8988T (cell line): Measurements from ENCODE around the gene EDDM13.
"Not testable (repeated sequence)": the region's sequence is repeated elsewhere in the genome, so short reads cannot be mapped to it uniquely, and the experiment has no call there.

Experiments
- DNase-seq: peaks from one replicate; pipeline ENCODE4 v3.0.0; 2011

The EDDM13 gene

DNA sequence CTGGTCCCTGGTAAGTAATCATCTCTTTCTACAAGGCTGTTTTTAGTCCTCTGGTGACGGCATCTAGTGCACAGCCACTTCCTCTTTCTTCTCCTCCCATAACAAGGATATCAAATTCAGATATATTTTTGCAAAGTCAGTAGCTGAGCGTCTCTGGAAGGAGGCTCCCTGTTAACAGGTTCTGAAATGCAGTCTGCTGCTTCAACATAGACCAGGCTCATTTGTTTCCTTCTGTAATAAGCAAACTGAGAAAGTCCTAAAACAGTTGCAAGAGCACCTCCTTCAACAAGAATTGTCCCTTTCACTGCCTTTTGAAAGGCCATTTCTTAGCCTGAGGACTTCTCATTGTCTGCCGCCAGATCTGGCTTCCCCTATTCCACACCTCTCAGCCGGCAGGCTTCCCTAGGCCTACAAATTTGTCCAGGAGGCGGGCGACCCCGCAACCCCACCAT is 49.5 kb downstream of the EDDM13 start:
- DNase-seq: no peak

DNA sequence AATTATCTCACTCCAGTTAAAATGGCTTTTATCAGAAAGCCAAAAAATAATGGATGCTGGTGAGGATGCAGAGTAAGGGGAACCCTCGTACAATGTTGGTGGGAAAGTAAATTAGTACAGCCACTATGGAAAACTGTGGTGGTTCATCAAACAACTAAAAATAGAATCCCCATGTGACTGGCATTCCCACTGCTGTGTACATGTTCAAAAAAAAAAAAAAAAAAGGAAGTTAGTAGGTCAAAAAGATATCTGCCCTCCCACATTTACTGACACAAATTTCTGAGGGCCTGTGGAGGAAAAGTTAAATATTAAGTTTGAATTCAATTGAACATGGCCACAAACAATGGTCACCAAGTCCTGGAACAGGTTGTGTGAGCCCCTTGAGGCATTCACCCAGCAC is 51.9 kb downstream of the EDDM13 start:
- no peak for DNase-seq

DNA sequence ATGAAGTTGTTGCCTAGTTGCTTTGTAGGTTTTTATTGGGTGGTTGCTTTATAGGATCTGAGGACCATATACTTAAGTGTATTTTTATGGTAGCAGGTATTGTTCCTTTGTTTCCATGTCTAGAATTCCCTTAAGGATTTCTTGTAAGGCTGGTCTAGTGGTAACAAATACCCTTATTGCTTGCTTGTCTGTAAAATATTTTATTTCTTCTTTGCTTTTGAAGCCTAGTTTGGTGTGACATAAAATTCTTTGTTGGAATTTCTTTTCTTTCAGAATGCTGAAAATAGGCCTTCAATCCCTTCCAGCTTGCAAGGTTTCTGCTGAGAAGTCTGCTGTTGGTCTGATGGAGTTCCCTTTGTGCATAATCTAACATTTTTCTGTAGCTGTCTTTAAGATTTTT is 60.1 kb downstream of the EDDM13 start:
- no peak for DNase-seq

DNA sequence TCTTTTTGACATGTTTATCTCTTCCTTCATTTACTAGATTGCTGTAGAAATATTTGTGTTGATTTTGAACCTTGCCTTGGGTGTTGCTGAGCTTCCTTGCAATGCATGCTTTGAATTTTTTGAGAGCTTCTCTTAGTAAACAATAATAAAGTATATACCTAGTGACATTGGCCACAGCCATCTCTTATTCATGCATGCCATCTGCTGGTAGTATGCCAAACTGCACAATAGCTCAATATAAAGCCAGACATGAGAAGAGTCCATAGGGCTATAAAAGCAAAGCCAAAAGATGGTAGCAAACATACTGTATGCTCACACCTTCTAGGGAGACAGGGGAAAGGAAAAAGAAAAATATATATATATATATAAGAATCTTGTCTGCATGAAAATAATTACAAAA is 61.0 kb downstream of the EDDM13 start:
- DNase-seq: no peak

DNA sequence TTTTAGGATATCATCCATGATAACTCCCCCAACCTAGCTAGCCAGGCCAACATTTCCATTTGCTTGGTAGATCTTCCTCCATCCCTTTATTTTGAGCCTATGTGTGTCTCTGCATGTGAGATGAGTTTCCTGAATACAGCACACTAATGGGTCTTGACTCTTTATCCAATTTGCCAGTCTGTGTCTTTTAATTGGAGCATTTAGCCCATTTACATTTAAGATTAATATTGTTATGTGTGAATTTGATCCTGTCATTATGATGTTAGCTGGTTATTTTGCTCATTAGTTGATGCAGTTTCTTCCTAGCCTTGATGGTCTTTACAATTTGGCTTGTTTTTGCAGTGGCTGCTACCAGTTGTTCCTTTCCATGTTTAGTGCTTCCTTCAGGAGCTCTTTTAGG is 62.8 kb downstream of the EDDM13 start:
- DNase-seq: not testable (repeated sequence)

DNA sequence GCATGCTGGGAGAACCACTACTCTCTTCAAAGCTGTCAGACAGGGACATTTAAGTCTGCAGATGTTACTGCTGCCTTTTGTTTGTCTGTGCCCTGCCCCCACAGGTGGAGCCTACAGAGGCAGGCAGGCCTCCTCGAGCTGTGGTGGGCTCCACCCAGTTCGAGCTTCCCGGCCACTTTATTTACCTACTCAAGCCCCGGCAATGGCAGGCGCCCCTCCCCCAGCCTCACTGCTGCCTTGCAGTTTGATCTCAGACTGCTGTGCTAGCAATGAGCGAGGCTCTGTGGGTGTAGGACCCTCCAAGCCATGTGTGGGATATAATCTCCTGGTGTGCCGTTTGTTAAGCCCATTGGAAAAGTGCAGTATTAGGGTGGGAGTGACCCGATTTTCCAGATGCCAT is 64.5 kb downstream of the EDDM13 start:
- not testable (repeated sequence) for DNase-seq

DNA sequence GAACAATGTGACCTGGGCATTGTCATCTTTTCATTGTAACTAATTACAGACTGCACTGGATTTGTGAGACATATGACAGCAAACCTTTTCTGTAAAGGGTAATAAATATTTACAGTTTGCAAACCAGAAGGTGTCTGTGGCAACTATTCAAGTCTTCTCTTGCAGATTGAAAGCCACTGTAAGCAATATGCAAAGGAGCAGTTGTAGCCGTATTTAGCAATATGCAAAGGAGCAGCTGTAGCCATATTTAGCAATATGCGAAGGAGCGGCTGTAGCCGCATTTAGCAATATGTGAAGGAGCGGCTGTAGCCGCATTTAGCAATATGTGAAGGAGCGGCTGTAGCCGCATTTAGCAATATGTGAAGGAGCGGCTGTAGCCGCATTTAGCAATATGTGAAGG is 66.5 kb downstream of the EDDM13 start:
- not testable (repeated sequence) for DNase-seq

DNA sequence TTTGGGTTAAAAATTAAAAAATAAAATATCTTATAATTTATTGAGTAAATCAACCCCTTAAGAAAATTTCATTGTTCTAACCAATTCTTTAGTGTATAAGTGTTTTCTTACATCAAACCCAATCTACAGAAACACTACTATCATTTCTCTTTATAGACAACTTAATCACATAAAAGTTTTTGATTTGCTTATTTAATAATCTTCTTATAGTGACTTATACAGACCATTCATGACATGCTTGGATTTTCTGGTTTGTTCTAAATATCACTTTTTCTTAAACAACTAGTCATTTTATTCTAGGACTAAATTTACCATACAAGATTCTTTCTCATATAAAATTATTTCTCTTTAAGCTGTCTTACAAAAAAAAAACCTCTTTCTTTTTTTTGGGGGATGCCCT is 69.4 kb downstream of the EDDM13 start:
- no peak for DNase-seq

DNA sequence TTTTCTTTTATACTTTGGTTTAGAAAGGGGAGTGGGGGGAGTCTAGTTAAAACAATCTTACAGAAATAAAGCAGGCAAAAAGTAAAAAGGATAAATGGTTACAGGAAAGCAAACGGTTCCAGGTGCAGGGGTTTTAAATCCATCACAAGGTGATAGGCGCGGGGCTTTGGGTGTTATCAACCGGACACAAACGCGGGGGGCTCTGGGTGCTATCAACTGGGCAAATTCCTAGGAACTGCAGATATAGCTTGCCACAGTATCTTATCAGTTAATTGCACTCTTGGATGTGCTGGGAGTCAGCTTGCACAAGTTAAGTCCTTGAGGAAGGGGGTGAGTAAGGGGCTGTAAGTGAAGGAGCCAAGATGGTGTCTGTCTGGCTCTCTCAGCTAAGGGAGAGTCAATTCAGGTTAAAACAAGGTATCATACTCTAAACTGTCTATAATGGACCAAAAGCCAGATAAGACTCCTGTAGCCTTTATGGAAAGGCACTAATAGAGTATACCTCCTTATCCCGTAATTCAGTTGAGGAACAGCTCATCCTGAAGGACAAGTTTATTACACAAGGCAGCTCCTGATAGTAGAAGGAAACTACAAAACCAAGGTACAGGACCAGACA is 74.7 kb downstream of the EDDM13 start:
- no peak for DNase-seq

DNA sequence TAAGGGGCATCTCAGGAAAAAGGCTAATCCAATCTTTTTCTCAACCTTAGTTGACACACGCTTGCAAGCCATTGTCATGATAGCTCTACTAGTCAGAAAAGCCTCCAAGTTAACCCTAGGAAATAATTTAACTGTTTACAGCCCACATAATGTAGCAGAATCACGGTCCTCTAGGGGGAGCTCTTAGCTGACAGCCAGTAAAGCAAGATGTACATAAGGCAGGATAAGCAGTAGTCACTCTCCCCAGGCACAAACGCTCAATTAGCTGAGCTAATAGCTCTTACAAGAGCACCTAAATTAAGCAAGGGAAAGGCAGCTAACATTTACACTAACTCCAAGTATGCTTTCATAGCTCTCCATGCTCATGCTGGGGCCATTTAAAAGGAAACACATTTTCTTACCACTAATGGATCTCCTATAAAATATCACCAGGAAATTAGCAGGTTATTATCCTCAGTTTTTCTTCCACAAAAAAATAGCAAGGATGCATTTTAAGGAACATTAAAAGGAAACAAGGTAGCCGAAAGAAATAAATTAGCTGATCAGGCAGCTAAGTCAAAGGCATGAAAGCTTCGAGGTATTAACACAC is 75.8 kb downstream of the EDDM13 start:
- no peak for DNase-seq

DNA sequence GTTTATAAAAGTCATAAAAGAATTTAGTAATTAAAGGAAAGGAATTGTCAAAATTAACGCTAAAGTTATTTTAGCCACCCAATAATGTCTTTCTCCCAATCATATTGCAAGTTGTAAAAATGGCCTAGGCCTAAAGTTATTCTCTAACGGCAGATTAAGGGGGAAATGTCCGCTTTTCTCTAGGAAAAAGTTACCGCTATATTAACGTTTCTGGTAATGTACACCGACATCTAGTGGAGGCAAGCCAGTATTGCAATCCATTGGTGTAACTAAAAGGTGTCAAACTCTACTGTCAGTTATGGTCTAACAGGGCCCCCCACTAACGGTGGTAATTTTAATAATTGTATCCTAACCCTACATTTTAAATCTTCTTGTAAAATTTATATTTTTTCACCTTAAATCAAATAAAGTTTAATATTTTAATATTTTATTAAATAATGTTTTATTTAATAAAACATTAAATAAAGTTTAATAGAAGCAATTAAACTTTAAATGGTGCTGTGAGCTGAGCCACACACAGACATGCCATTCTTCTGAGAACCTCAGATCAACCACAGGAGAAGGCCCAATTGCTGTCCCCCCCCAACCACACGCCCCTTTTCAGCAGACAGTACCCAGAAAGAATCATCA is 78.0 kb downstream of the EDDM13 start:
- DNase-seq: no peak

DNA sequence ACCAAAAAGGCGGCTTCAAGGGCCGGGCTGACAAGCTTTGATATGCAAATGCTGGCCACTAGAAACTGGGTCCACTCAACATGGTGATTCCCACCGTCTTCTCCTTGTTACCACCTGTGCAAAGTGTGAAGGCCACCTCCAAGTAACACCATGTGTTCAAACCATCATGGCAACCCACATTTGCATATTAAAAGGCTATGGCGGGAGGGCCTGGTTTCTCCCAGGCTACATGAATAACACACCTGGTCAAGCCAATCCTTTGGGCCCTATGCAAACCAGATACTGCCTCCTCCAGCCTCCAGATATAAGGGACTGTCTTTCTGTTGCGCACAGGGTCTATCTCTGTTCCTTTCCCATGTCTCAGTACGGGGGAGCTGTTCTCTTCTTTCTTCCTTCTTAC is 78.7 kb downstream of the EDDM13 start:
- no peak for DNase-seq

DNA sequence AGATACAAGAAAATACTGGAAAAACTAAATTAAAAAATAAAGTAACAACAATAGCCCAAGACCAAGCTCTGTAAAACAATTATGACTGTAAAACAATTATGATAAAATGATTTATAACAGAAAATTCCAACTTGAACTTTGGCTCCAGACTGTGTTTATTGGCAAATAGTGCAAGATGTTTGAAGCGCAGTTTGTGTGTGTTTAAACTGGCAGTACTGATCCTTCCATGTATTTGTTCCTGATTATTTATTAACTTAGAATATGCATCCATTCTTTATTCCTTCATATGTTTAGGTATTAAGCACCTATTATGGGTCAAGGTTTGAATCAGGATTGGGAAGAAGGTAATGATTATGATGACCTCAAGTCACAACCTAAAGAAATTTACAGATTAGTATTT is 83.0 kb downstream of the EDDM13 start:
- no peak for DNase-seq

DNA sequence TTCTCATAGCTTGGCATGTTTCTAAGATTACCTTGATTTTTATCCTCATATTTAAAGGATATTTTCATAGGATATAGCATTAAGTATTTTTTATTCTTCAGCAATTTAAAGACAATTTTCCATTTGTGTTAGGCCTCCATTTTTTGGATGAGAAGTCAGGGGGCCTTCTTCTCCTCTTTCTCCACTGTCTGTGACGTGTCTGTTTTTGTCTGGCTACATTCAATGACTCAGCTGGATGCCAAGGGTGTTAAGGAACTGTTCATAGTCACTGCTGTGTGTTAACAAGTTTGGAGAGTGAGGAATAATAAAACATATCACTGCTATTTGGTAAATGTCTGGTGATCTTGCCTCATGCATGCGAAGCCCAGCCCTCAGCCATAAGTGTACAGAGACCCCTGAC is 84.4 kb downstream of the EDDM13 start:
- no peak for DNase-seq
